ENCODE results near the gene TMEM19.
"Not testable (repeated sequence)": the region's sequence is repeated elsewhere in the genome, so short reads cannot be mapped to it uniquely, and the experiment has no call there.

The TMEM19 gene

DNA sequence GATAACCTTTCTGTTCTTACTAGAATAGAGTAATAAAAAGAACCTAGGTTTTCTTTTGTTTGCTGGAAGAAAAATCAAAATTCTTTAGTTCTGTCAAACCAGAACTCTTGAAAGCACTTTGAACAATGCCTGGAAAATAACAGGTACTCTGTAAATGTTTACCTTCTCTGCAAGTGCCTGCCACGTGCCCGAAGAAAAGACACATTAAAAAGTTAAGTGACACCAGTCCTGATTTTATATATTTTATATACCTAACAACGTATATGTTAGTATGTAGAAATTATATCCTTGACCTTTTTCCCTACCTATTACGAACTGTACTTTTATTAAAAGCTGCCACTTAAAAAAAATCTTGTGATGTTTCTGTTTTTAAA is 20.8 kb upstream of the TMEM19 start:
- DNase-seq (ENCODE audit: low read depth, low spot score) = no peak

DNA sequence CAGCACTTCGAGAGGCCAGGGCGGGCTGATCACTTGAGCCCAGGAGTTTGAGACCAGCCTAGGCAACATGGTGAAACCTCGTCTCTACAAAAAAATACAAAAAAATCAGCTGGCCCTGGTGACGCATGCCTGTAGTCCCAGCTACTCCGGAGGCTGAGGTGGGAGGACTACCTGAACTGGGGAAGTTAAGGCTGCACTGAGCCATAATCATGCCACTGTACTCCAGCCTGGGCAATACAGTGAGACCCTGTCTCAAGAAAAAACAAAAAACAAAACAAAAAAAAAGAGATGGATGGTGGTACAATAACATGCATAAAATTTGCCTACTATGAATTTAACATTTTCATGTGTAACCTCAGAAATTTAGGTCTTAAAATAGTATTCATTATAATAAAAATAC is 19.6 kb upstream of the TMEM19 start:
- no peak for DNase-seq (ENCODE audit: low read depth, low spot score)

DNA sequence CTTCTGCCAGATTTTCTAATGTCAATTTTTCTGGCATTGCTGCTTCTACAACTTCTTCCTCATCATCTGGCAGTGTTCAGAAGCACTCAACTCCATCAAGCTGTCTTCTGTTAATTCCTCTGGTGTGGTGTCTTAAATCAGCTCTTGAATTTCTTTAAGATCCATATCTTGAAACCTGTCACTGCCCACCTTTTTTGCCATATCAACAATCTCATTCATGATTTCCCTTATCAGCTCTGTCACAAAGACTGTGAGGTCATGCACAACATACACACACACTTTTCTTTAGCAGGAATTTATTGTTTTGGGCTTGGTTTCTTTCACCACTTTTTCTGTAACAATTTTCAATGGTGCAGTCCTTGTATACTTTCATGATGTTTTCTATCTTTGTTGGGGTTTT is 14.6 kb upstream of the TMEM19 start:
- DNase-seq (ENCODE audit: low read depth, low spot score) = no peak

DNA sequence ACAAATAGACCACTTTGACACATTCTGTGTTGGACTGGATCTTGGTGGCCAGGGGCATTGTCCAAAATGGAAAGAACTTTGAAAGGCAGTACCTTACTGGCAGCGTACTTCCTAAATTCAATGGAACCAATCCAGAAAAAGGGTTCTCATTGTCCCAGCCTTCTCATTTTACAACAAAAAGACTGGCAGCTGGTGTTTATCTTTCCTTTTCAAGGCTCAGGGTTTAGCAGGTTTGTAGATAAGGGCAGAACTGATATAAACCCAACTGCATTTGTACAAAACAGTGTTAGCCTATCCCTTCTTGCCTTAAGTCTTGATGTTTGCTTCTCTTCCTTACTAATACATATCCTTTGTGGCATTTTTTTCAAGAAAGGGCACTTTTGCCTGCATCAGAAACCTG is 14.1 kb upstream of the TMEM19 start:
- DNase-seq (ENCODE audit: low read depth, low spot score) = no peak

DNA sequence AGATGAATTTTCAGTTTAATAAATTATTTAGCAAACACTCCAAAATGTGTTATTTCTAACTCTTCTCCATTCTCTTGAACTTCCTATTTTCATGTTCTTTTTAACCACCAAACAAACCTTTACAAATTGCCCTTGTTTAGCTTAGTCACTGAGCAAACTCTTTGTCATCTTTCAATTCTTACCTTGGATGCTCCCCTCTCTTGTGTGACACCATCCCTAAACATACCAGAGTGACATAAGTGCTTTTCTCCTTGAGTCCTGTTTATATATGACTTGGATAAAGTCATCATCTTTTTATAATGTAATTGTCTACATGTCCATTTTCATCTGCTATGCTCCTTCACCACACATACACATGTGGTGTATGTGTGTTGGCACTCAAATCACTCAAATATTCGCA is 3.4 kb upstream of the TMEM19 start:
- no peak for DNase-seq (ENCODE audit: low read depth, low spot score)

DNA sequence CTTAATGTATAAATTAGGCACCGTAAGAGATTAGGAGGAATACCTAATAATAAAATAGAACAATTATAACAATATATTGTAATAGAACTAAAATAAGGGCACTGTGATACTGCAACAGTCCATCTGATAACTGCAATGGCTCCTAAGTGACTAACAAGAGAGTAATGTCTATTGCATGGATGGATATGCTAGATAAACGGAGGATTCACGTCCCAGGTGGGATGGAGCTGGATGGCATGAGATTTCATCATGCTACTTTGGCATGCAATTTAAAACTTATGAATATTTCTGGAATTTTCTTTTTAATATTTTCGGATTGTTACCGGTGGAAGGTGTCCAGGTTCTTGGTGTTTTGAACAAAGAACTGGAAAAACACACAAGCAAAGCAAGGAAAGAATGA is 2.2 kb upstream of the TMEM19 start:
- no peak for DNase-seq (ENCODE audit: low read depth, low spot score)

DNA sequence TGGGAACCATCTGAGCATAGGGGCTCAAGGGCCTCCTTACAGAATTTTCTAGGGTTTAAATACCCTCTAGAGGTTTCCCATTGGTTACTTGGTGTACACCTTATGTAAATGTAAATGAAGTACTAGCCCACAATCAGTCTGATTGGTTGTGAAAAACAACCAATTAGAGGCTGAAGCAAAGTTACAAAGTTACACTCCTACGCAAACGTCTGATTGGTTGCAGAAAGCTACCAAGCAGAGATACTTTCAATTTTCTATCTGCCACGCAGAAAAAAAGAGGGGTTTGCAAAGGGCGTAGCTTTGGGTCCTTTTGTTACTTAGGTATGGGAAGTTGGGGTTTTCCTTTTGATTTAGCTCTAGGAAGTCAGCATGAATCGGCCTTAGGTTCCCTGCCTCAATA is 1.8 kb upstream of the TMEM19 start:
- no peak for DNase-seq (ENCODE audit: low read depth, low spot score)

DNA sequence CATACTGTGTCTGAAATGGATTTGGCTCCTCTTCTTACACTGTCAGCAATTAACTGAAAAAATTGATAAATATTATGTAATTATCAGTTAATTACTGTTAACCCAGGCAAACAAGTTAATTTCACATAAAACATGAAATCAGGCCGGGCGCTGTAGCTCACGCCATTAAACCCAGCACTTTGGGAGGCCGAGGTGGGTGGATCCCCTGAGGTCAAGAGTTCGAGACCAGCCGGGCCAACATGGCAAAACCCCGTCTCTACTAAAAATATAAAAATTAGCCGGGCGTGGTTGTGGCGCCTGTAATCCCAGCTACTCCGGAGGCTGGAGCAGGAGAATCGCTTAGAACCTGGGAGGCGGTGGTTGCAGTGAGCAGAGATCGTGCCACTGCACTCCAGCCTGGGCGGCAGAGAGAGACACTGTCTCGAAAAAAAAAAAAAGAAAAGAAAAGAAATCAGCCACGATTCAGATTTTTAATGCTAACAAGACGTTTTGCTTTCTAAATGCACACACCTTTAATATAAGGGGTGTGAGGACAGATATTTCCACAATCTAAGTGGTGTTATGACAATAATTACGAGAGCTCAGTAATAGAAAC is 473 bp upstream of the TMEM19 start:
- DNase-seq (ENCODE audit: low read depth, low spot score) = no peak

DNA sequence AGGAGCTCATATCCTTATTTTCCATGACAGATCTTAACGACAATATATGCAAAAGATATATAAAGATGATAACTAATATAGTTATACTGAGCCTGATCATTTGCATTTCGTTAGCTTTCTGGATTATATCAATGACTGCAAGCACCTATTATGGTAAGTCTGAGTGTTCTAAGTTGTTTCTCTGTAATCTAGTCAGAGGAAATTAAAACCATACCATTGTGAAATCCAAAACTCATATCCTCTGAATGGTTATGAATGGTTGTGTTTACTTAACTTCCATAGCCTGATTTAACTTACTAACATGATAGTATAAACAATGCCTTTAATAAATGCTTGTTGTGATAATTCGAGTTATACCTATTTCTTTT is 760 bp downstream of the TMEM19 start:
- DNase-seq (ENCODE audit: low read depth, low spot score) = no peak

DNA sequence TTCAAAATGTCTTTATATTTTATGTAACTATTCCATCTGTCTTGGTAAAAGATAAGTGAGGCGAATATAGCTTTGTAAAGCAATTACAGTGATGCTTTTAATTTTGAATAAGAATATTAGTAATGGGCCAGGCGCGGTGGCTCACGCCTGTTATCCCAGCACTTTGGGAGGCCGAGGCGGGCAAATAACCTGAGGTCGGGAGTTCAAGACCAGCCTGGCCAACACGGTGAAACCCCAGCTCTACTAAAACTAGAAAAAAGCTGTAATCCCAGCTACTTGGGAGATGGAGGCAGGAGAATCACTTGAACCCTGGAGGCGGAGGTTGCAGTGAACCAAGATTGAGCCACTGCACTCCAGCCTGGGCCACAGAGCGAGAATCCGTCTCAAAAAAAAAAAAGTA is 1.3 kb downstream of the TMEM19 start:
- DNase-seq (ENCODE audit: low read depth, low spot score) = not testable (repeated sequence)

DNA sequence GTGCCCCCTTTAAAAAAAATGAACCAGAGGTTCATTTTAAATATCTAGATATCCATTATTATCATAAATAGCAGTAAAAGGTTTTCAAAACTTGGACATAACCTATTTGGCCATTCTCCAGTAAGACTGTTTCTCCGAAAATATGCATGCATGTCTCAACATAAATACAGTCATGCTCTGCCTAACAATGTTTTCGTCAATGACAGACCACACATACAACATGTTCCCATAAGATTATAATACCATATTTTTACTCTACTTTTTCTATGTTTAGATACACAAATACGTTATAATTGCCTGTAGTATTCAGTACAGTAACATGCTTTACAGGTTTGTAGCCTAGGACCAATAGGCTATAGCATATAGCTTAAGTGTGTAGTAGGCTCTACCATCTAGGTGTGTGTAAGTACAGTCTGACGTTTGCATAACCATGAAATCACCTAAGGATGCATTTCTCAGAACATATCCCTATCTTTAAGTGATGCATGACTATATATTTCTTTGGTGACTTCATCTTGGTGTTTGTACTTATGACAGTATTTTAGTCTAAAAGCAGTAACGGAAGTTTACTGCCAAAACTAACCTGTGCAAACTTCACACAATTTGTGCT is 3.2 kb downstream of the TMEM19 start:
- no peak for DNase-seq (ENCODE audit: low read depth, low spot score)

DNA sequence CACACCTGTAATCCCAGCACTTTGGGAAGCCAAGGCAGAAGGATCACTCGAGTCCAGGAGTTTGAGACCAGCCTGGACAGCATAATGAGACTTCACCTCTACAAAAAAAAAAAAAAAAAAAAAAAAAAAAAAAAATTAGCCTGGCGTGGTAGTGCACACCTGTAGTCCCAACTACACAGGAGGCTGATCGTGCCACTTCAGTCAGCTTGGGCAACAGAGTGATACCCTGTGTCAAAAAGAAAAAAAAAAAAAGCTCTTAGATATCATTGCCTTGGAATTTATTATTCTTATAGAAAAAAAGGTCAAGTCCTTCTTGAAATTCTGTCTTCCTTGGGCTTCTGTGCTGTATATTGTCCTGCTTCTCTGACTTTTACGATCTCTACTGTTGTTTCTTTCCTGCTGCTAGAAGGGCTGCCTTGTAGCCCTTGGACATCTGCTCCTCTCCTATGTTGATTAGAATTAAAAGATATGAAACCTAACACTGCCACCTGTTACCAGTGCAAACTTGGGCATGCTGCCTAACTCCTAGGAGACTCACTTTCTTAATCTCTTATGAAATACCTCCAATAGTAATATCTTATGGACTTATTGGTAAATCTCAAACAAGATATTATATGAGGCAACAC is 5.7 kb downstream of the TMEM19 start:
- DNase-seq (ENCODE audit: low read depth, low spot score) = no peak

DNA sequence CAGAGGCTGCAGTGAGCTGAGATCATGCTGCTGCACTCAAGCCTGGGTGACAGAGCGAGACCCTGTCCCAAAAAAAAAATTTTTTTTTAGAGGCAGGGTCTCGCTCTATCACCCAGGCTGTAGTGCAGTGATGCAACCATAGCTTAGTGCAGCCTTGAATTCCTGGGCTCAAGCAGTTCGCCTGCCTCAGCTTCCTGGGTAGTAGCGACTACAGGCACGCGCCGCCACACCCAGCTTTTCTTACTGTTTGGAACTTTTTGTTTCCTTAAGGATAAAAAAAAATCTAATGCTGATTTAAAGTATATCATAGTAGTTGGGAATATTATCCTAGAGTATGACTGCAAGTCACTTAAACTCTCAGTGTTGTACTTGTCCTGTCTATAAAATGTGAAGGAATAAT is 7.2 kb downstream of the TMEM19 start:
- DNase-seq (ENCODE audit: low read depth, low spot score) = no peak

DNA sequence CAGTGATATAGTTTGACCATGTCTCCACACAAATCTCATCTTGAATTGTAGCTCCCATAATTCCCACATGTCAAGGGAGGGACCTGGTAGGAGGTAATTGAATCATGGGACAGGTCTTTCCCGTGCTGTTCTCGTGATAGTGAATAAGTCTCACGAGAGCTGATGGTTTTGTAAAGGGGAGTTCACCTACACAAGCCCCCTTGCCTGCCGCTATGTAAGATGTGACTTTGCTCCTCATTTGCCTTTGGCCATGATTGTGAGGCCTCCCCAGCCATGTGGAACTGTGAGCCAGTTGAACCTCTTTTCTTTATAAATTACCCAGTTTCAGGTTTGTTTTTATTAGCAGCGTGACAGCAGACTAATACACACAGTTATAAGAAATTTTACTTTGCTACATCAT is 7.8 kb downstream of the TMEM19 start:
- DNase-seq (ENCODE audit: low read depth, low spot score) = not testable (repeated sequence)

DNA sequence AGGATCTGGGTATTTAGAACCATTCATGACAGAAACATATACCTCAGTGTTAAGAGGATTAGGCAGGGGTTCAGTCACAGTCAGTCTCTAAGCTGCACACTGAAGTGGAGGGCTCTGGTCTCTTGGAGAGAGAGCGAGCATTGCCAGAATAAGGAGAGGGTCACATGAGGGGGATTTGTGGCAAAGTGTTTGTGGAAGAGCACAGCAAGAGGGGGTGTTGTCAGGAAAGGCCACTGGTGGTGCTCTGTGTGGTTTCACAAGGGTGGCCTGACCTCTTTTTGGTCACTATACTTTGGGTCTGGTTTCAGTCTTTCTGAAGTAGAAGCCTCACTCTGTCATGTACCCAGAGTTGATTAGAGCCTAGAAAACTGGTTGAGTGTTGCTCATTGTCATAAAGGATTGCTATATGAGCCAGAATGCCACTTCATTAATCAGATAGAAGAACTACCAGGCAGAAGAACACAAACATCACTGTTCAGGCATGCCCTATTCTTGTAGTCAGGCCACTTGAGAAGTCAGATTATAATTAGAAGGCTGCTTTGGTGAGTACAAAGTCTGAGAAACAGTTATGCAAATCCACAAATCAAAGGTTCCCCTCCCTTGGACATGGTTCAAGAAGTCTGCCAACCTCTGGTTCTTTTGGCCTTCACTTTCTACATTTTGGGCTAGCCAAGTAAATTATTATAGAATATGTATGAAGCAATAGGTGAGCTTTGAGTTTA is 8.4 kb downstream of the TMEM19 start:
- DNase-seq (ENCODE audit: low read depth, low spot score) = no peak

DNA sequence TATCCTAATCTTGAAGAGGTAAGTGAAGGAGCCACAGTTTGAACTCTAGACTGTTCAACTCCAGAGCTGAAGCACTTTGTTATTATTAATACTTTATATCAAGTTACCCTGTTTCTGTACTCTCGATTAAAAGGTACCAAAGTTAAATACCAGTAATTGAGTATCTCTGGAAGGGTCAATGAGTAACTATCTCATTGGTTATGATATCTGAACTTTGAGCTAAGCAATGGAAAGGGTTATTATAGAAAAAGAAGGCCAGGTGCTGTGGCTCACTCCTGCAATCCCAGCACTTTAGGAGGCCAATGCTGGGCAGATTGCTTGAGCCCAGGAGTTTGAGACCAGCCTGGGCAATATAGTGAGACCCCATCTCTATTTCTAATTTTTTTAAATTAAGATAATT is 9.9 kb downstream of the TMEM19 start:
- no peak for DNase-seq (ENCODE audit: low read depth, low spot score)

DNA sequence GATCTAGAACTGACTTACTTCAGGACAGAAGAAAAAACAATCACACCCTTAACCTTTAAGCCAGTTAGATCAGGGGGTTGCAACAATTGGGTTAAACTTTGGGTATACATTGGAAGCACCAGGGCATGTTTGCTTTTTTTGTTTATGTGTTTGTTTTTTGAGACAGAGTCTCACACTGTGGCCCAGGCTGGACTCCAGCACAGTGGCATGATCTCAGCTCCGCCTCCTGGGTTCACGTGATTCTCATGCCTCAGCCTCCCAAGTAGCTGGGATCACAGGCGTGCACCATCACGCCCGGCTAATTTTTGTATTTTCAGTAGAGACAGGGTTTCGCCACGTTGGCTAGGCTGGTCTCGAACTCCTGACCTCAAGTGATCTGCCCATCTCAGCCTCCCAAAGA is 16.3 kb downstream of the TMEM19 start:
- DNase-seq (ENCODE audit: low read depth, low spot score) = not testable (repeated sequence)

DNA sequence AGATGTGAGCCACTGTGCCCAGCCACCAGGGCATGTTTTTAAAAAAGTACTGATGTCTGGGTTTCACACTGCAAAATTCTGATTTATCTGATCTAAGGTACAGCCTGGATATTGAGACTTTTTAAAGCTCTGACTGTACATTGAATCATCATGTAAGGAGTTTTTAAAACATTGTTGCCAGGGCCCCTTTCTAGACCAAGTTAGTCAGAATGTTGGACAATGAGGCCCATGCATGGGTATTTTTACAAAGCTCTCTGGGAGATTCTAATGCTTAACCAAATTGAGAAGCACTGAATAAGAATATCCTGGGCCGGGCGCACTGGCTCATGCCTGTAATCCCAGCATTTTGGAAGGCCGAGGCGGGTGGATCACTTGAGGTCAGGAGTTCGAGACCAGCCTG is 16.7 kb downstream of the TMEM19 start:
- no peak for DNase-seq (ENCODE audit: low read depth, low spot score)

DNA sequence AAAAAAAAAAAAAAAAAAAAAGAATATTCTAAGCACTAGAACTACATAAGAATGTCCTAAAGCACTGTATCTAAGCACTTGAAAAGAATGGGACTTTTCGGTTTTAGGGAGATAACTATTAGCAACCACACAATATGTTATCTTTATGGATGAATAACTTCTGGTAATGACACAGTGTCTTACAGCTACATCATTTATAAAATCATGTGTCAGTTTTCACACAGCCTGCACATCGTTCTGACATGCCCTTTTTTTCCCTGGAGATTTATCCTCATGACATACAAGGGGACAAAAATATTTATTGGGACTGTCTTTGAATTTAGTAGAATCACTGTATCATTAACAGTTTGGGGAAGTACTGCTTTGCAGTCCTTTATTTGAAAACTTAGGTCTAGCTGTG is 17.3 kb downstream of the TMEM19 start:
- DNase-seq (ENCODE audit: low read depth, low spot score) = no peak

DNA sequence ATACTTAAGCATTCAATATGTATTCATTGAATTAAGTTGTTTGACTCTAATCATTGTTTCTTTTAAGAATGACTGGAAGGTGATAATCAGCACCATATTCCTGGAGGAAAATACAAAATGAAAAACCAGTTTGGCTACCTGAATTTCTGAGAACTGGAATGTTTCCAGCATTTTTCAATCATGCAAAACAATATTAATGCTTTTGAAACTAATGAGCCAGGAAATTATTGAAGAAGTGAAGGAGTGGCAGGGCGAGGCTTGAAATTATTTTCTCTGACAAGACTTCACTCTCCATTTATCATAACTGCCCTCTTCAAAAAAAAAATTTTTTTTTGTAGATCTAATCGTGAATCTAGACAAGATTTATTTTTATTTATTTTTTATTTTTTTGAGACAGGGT is 19.0 kb downstream of the TMEM19 start:
- no peak for DNase-seq (ENCODE audit: low read depth, low spot score)

DNA sequence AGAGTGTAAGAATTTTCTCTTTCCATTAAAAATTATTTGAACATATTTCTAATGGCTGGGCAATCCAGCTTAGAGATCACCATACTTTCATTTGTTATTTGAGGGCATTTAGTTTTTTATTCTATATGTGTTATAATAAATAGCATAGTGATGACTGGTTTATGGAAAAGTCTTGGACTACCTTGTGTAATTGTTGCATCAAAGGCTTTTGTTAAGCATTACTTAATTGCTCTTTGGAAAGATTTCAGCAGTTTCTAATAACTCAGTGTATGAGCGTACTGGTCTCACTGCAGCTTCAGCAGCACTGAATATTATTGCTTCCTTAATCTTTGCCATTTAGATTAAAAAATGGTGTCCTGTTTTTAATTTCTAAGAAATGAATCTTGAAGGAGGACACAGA is 22.8 kb downstream of the TMEM19 start:
- no peak for DNase-seq (ENCODE audit: low read depth, low spot score)

DNA sequence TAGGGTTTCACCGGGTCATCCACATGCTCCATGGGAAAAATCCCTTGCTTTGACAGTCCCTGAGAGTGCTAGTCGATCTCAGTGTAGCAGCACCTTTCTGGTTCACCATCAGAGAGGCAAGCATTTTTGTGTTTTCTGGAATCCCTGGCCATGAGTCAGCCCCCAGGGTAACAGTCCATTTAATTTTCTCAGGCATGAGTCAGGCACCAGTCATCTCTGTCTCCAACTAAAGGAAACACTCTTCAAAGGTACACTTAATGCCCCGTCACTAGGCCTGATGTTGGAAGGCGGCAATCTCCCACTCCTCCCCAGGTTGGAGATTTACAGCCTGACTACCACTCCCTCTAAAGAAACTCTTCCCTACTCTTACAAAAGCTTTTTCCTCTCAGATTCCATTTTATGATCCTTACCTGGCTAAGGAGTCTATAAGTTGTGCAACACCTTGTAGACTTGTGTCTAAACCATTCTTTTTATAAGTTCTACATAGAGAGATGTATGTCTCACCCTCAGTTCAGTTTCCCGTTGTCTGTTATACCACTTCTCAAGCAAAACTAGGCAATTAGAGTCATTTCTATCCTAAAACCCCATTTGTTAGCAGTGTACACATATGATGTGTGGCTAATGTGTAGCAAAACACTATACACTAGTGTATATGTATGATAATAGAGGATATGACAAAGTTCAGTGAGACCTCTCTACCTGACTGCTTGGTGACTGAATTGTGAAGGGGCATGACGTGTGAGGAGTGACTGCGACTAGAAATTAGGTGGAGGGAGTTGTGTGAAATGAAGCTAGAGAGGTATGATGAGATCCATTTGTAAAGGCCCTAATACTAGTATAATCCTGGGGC is 24.6 kb downstream of the TMEM19 start:
- no peak for DNase-seq (ENCODE audit: low read depth, low spot score)

Data from activated naive CD8-positive, alpha-beta T cell treated with anti-CD3 and anti-CD28 coated beads, Interleukin-2, amount 50 U/mL, for 16 hours (primary cell).